ENCODE measurements around the gene CNPY1.

DNA sequence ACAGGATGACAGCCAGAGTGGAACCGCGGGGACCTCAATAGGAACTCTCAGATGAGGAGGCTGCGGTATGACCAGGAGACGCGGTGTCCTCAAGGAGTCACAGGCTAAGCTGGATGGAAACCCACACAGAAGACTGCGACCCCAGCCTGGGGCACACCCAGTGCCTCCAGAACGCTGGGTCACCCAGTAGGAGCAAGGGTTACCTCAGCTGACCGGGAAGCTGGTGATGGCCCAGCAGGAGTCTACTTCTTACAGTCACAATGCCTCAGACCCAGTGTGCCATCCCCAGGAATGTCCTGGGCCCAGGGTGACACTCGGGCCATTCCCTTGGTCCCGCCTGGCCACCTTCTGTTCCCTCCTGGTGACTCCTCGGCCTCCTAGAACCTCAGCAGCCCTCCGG is 29.9 kb downstream of the CNPY1 start:
- TF ChIP-seq, protein P1, sequence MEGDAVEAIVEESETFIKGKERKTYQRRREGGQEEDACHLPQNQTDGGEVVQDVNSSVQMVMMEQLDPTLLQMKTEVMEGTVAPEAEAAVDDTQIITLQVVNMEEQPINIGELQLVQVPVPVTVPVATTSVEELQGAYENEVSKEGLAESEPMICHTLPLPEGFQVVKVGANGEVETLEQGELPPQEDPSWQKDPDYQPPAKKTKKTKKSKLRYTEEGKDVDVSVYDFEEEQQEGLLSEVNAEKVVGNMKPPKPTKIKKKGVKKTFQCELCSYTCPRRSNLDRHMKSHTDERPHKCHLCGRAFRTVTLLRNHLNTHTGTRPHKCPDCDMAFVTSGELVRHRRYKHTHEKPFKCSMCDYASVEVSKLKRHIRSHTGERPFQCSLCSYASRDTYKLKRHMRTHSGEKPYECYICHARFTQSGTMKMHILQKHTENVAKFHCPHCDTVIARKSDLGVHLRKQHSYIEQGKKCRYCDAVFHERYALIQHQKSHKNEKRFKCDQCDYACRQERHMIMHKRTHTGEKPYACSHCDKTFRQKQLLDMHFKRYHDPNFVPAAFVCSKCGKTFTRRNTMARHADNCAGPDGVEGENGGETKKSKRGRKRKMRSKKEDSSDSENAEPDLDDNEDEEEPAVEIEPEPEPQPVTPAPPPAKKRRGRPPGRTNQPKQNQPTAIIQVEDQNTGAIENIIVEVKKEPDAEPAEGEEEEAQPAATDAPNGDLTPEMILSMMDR (IDR thresholded peaks at IDR 0.05 in 4 of 5, conservative IDR thresholded peaks at IDR 0.05 in 1 of 5) = no peak
- no peak for TF ChIP-seq POLR2A (IDR thresholded peaks at IDR 0.05)

Measured in gastrocnemius medialis (tissue), 4 donors.